ENCODE measurements around the gene KRTAP5-8. TPM values are rescaled to one million over a fixed set of nuclear protein-coding genes. Genes with fewer than 3 reads are reported as not detected.

Gene KRTAP5-8
- total RNA-seq, 1 donor from 2014 or later = not detected

DNA sequence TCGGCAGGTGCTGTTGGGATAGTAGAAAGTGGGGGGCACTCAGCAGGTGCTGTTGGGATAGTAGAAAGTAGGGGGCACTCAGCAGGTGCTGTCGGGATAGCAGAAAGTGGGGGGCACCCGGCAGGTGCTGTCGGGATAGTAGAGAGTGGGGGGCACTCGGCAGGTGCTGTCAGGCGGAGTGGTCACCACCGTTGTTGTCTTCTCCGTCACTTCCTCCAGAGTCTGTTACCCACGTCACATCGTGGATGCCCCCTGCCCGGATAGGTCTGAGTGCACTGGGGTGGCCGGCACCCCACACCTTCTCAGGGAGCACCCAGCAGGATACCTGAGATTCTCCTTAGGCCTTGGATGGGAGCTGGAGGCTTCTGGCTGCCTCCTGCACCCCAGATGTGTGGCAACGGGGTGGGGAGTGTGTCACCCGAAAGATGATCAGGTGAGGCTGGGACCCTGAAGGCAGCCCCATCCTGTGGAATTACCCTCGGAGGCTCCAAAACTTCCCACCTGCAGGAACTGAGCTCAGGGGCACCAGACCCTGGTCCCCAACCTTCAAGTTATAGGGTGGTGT, 34.9 kb upstream of the KRTAP5-8 start:
- Mint-ChIP-seq H3K36me3 (ENCODE audit: low read depth) (peaks cover 24% of the 10 kb centered on the region), H3K27me3 (ENCODE audit: low read depth) (no peaks in the 10 kb centered on the region), H3K4me1 (peaks cover 9% of the 10 kb centered on the region), H3K4me3 (no peak overlapping the region), H3K27ac (ENCODE audit: unreplicated experiment) (no peak overlapping the region), H3K9me3 (peaks cover under 1% of the 10 kb centered on the region)
- TF ChIP-seq, protein P1, sequence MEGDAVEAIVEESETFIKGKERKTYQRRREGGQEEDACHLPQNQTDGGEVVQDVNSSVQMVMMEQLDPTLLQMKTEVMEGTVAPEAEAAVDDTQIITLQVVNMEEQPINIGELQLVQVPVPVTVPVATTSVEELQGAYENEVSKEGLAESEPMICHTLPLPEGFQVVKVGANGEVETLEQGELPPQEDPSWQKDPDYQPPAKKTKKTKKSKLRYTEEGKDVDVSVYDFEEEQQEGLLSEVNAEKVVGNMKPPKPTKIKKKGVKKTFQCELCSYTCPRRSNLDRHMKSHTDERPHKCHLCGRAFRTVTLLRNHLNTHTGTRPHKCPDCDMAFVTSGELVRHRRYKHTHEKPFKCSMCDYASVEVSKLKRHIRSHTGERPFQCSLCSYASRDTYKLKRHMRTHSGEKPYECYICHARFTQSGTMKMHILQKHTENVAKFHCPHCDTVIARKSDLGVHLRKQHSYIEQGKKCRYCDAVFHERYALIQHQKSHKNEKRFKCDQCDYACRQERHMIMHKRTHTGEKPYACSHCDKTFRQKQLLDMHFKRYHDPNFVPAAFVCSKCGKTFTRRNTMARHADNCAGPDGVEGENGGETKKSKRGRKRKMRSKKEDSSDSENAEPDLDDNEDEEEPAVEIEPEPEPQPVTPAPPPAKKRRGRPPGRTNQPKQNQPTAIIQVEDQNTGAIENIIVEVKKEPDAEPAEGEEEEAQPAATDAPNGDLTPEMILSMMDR (conservative IDR thresholded peaks at IDR 0.05) = no peak
- DNase-seq (ENCODE audit: low read depth, low spot score) = no peak

DNA sequence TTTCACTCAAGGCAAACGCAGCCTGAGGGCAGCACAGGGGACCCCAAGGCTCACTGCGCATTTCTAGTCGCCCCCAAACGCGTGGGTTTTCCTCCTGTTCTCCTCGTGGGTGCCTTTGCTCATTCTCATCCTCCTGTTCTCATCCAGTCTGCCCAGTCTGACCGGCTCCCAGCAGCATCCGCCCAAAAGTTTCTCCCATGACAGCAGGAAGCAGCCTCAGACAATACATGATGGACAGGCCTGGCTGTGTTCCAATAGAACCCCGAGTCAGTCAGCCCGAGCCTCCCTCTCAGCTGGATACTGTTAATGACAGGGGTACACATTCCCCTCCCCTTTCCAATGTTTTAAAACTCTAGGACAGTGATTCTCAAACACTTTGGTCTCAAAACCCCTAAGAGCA, 33.3 kb upstream of the KRTAP5-8 start:
- Mint-ChIP-seq H3K27ac (ENCODE audit: unreplicated experiment) (no peak overlapping the region), H3K9me3 (peaks cover 12% of the 10 kb centered on the region), H3K4me1 (peaks cover 9% of the 10 kb centered on the region), H3K4me3 (no peak overlapping the region), H3K27me3 (ENCODE audit: low read depth) (no peaks in the 10 kb centered on the region), H3K36me3 (ENCODE audit: low read depth) (peaks cover 33% of the 10 kb centered on the region)
- TF ChIP-seq, protein P1 (conservative IDR thresholded peaks at IDR 0.05) = no peak
- no peak for DNase-seq (ENCODE audit: low read depth, low spot score)

DNA sequence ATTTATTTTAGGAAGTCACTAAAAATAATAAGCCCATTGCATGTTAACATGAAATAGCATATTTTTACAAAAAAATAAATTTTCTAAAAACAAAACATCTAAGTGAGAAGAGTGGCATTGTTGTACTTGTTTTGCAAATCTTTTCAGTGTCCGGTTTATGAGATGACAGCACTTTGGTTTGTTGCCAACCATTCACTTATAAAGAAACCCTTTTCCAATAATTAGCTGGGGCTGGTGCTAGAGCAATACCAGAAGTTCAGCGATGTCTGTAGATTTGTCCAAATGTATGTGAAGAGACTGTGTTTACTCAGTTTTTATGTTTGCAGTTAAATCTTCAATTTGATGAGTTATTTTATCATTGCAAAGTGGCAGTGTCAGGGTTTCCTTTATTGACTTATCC, 32.8 kb upstream of the KRTAP5-8 start:
- H3K4me1 Mint-ChIP-seq = peaks cover 9% of the 10 kb centered on the region
- TF ChIP-seq, protein P1 (conservative IDR thresholded peaks at IDR 0.05) = no peak
- H3K27me3 Mint-ChIP-seq (ENCODE audit: low read depth) = no peaks in the 10 kb centered on the region
- peaks cover 16% of the 10 kb centered on the region for H3K9me3 Mint-ChIP-seq
- no peak overlapping the region for H3K4me3 Mint-ChIP-seq
- peak overlapping the region; percentile 19 for H3K27ac Mint-ChIP-seq (ENCODE audit: unreplicated experiment)
- peaks cover 38% of the 10 kb centered on the region for H3K36me3 Mint-ChIP-seq (ENCODE audit: low read depth)
- no peak for DNase-seq (ENCODE audit: low read depth, low spot score)

DNA sequence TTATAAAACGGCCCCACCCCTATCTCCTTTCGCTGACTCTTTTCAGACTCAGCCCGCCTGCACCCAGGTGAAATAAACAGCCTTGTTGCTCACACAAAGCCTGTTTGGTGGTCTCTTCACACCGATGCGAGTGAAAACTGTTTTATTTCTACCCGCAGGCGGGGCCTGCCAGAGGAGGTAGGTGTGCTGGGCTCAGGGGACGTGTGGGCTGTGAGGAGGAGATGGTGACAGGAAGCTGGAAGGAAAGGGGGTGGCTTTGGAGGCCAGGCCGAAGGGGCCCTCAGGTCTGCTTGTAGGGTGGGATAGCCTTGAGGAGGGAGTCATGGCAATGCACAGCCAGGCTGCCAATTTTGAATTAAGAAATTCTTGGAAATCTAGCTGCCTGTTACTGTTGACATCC, 32.0 kb upstream of the KRTAP5-8 start:
- Mint-ChIP-seq H3K9me3 (peaks cover 19% of the 10 kb centered on the region), H3K27me3 (ENCODE audit: low read depth) (no peaks in the 10 kb centered on the region), H3K36me3 (ENCODE audit: low read depth) (peaks cover 33% of the 10 kb centered on the region), H3K4me1 (peaks cover 9% of the 10 kb centered on the region), H3K27ac (ENCODE audit: unreplicated experiment) (no peak overlapping the region), H3K4me3 (no peak overlapping the region)
- DNase-seq (ENCODE audit: low read depth, low spot score) = no peak
- TF ChIP-seq, protein P1 (conservative IDR thresholded peaks at IDR 0.05) = no peak

DNA sequence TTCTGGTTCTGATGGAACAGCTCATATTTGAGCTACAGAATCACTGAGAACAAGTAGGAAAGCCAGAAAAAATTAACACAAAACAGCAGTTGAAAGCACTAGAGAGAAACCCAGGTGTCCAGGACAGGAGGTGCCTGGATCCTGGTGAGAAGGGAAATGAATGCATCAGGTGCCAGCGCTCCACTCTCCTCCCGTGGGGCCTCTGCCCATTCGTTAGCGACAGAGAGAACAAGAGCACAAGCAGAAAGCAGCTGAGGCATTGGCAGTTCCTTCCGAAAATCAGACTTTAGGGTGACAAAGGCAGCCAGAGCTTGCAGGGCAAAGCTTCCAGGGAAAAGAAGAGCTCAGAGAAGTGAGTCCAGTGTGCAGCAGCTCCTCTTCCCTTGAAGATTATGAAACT, 30.7 kb upstream of the KRTAP5-8 start:
- H3K27me3 Mint-ChIP-seq (ENCODE audit: low read depth) = no peaks in the 10 kb centered on the region
- no peak overlapping the region for H3K27ac Mint-ChIP-seq (ENCODE audit: unreplicated experiment)
- TF ChIP-seq, protein P1 (conservative IDR thresholded peaks at IDR 0.05) = no peak
- H3K4me3 Mint-ChIP-seq = no peak overlapping the region
- H3K36me3 Mint-ChIP-seq (ENCODE audit: low read depth) = peaks cover 33% of the 10 kb centered on the region
- DNase-seq (ENCODE audit: low read depth, low spot score) = no peak
- H3K9me3 Mint-ChIP-seq = peaks cover 19% of the 10 kb centered on the region
- peaks cover 9% of the 10 kb centered on the region for H3K4me1 Mint-ChIP-seq
